IgD-negative memory B cell (primary cell): Measurements from ENCODE around the gene PLEKHA7. TPM values are rescaled to one million over a fixed set of nuclear protein-coding genes. Genes with fewer than 3 reads are reported as not detected.
"Not testable (repeated sequence)": the region's sequence is repeated elsewhere in the genome, so short reads cannot be mapped to it uniquely, and the experiment has no call there.

Source experiments
- H3K27ac Mint-ChIP-seq, 3 donors: one replicate each; pipeline ENCODE4 v1.8.0; 2020 to 2022; ENCODE audit warnings: mild to moderate bottlenecking in 3 of 3, mixed read lengths in 3 of 3, moderate library complexity in 1 of 3
- H3K27me3 Mint-ChIP-seq: one replicate; pipeline ENCODE4 v1.8.0; 2021; ENCODE audit warnings: mixed read lengths
- H3K36me3 Mint-ChIP-seq: one replicate; pipeline ENCODE4 v1.8.0; 2020; ENCODE audit warnings: mild to moderate bottlenecking, mixed read lengths
- H3K4me1 Mint-ChIP-seq, 3 donors: one replicate each; pipeline ENCODE4 v1.8.0; 2020 to 2022; ENCODE audit warnings: mixed read lengths in 3 of 3, mild to moderate bottlenecking in 1 of 3
- H3K4me3 Mint-ChIP-seq, 4 donors: one replicate each; pipeline ENCODE4 v1.8.0; 2020 to 2022; ENCODE audit warnings: mild to moderate bottlenecking in 4 of 4, mixed read lengths in 4 of 4, moderate library complexity in 3 of 4
- H3K9me3 Mint-ChIP-seq, 3 donors: one replicate each; pipeline ENCODE4 v1.8.0; 2020 to 2021; ENCODE audit warnings: mixed read lengths in 3 of 3, mild to moderate bottlenecking in 1 of 3
- polyA plus RNA-seq: library from polyadenylated mRNA; unstranded; fragments of 300-500 nt; fragmentation: Illumina TruSeq; gene quantifications from one replicate; pipeline ENCODE4 v1.2.3, GENCODE V29; 2021

The PLEKHA7 gene
- polyA plus RNA-seq, 1 donor from 2014 or later, result 0.15 TPM

GRCh38 chr11:17013548-17014320 is 480 bp downstream of the PLEKHA7 start:
- H3K9me3 Mint-ChIP-seq, result peaks cover 0 to 2% (median 0%) of the 10 kb centered on the region in 3 donors
- H3K27ac Mint-ChIP-seq, result no peak overlapping the region
- peak overlapping the region in 1 of 4 donors; percentile 63 for H3K4me3 Mint-ChIP-seq
- H3K27me3 Mint-ChIP-seq, result peaks cover 19% of the 10 kb centered on the region
- H3K4me1 Mint-ChIP-seq, result peaks cover 5 to 8% (median 5%) of the 10 kb centered on the region in 3 donors
- H3K36me3 Mint-ChIP-seq, result peaks cover 1% of the 10 kb centered on the region

GRCh38 chr11:17012712-17013547 is 1.3 kb downstream of the PLEKHA7 start:
- H3K9me3 Mint-ChIP-seq, result peaks cover 0 to 2% (median 0%) of the 10 kb centered on the region in 3 donors
- H3K27ac Mint-ChIP-seq, result no peak overlapping the region
- peaks cover 19% of the 10 kb centered on the region for H3K27me3 Mint-ChIP-seq
- H3K36me3 Mint-ChIP-seq, result no peaks in the 10 kb centered on the region
- H3K4me3 Mint-ChIP-seq, result no peak overlapping the region
- peaks cover 5 to 8% (median 5%) of the 10 kb centered on the region in 3 donors for H3K4me1 Mint-ChIP-seq

- peaks cover 5 to 8% (median 5%) of the 10 kb centered on the region in 3 donors for H3K4me1 Mint-ChIP-seq
- H3K27me3 Mint-ChIP-seq, result peaks cover 19% of the 10 kb centered on the region
- no peaks in the 10 kb centered on the region for H3K36me3 Mint-ChIP-seq
- H3K9me3 Mint-ChIP-seq, result peaks cover 0 to 2% (median 0%) of the 10 kb centered on the region in 3 donors
- no peak overlapping the region for H3K27ac Mint-ChIP-seq
- no peak overlapping the region for H3K4me3 Mint-ChIP-seq
Observed at GRCh38 chr11:17012179-17012578, 2.0 kb downstream of the PLEKHA7 start.

- no peaks in the 10 kb centered on the region for H3K36me3 Mint-ChIP-seq
- H3K4me3 Mint-ChIP-seq, result no peak overlapping the region
- peaks cover 5 to 8% (median 5%) of the 10 kb centered on the region in 3 donors for H3K4me1 Mint-ChIP-seq
- peaks cover 9% of the 10 kb centered on the region for H3K27me3 Mint-ChIP-seq
- H3K9me3 Mint-ChIP-seq, result peaks cover 0 to 2% (median 0%) of the 10 kb centered on the region in 3 donors
- no peak overlapping the region for H3K27ac Mint-ChIP-seq
Observed at GRCh38 chr11:17010851-17011420, 3.3 kb downstream of the PLEKHA7 start.

GRCh38 chr11:17008099-17008498 is 6.1 kb downstream of the PLEKHA7 start:
- Mint-ChIP-seq H3K27ac (no peak overlapping the region), H3K27me3 (no peaks in the 10 kb centered on the region), H3K36me3 (peaks cover 5% of the 10 kb centered on the region), H3K4me3 (no peak overlapping the region), H3K4me1 (no peaks in the 10 kb centered on the region), H3K9me3 (peaks cover 0 to 3% (median 0%) of the 10 kb centered on the region in 3 donors)

- Mint-ChIP-seq H3K9me3 (peaks cover 0 to 3% (median 0%) of the 10 kb centered on the region in 3 donors), H3K27ac (no peak overlapping the region), H3K36me3 (peaks cover 5% of the 10 kb centered on the region)
Observed at GRCh38 chr11:17005646-17006045, 8.6 kb downstream of the PLEKHA7 start.

GRCh38 chr11:17004486-17005148 is 9.6 kb downstream of the PLEKHA7 start:
- H3K27me3 Mint-ChIP-seq, result no peaks in the 10 kb centered on the region
- H3K4me1 Mint-ChIP-seq, result no peaks in the 10 kb centered on the region
- H3K27ac Mint-ChIP-seq, result no peak overlapping the region
- no peak overlapping the region for H3K4me3 Mint-ChIP-seq
- H3K36me3 Mint-ChIP-seq, result peaks cover 5% of the 10 kb centered on the region
- peaks cover 0 to 3% (median 0%) of the 10 kb centered on the region in 3 donors for H3K9me3 Mint-ChIP-seq

More at GRCh38 chr11:17005646-17006045, 8.6 kb downstream of the PLEKHA7 start:
- Mint-ChIP-seq H3K4me1 (no peaks in the 10 kb centered on the region), H3K27me3 (no peaks in the 10 kb centered on the region), H3K4me3 (no peak overlapping the region)

- Mint-ChIP-seq H3K27me3 (no peaks in the 10 kb centered on the region), H3K36me3 (peaks cover 5% of the 10 kb centered on the region)
Observed at GRCh38 chr11:17003426-17003825, 10.8 kb downstream of the PLEKHA7 start.

GRCh38 chr11:17002543-17002942 is 11.7 kb downstream of the PLEKHA7 start:
- Mint-ChIP-seq H3K4me3 (no peak overlapping the region), H3K27ac (no peak overlapping the region), H3K9me3 (peaks cover 0 to 3% (median 0%) of the 10 kb centered on the region in 3 donors), H3K36me3 (peaks cover 5% of the 10 kb centered on the region), H3K27me3 (peaks cover 1% of the 10 kb centered on the region), H3K4me1 (no peaks in the 10 kb centered on the region)

More at GRCh38 chr11:17003426-17003825, 10.8 kb downstream of the PLEKHA7 start:
- peaks cover 0 to 3% (median 0%) of the 10 kb centered on the region in 3 donors for H3K9me3 Mint-ChIP-seq
- no peak overlapping the region for H3K4me3 Mint-ChIP-seq
- no peaks in the 10 kb centered on the region for H3K4me1 Mint-ChIP-seq
- H3K27ac Mint-ChIP-seq, result no peak overlapping the region

- Mint-ChIP-seq H3K4me1 (no peaks in the 10 kb centered on the region), H3K27me3 (peaks cover 3% of the 10 kb centered on the region), H3K36me3 (peaks cover 5% of the 10 kb centered on the region), H3K4me3 (no peak overlapping the region), H3K9me3 (peaks cover 0 to 3% (median 0%) of the 10 kb centered on the region in 3 donors), H3K27ac (no peak overlapping the region)
Observed at GRCh38 chr11:17001806-17002205, 12.4 kb downstream of the PLEKHA7 start.

- Mint-ChIP-seq H3K4me3 (no peak overlapping the region), H3K4me1 (no peaks in the 10 kb centered on the region), H3K27me3 (peaks cover 3% of the 10 kb centered on the region), H3K27ac (no peak overlapping the region), H3K9me3 (peaks cover 0 to 3% (median 0%) of the 10 kb centered on the region in 3 donors), H3K36me3 (peaks cover 5% of the 10 kb centered on the region)
Observed at GRCh38 chr11:17000987-17001386, 13.2 kb downstream of the PLEKHA7 start.

GRCh38 chr11:17000253-17000652 is 14.0 kb downstream of the PLEKHA7 start:
- H3K4me3 Mint-ChIP-seq, H3K27ac Mint-ChIP-seq, H3K4me1 Mint-ChIP-seq, H3K9me3 Mint-ChIP-seq, H3K36me3 Mint-ChIP-seq, H3K27me3 Mint-ChIP-seq: not testable (repeated sequence)

GRCh38 chr11:16999116-16999515 is 15.1 kb downstream of the PLEKHA7 start:
- Mint-ChIP-seq H3K4me3 (no peak overlapping the region), H3K27ac (no peak overlapping the region), H3K36me3 (peaks cover 2% of the 10 kb centered on the region), H3K4me1 (no peaks in the 10 kb centered on the region), H3K27me3 (peaks cover 3% of the 10 kb centered on the region), H3K9me3 (no peaks in the 10 kb centered on the region)

- H3K4me3 Mint-ChIP-seq, result no peak overlapping the region
- H3K9me3 Mint-ChIP-seq, result no peaks in the 10 kb centered on the region
- no peaks in the 10 kb centered on the region for H3K4me1 Mint-ChIP-seq
- H3K27me3 Mint-ChIP-seq, result peaks cover 3% of the 10 kb centered on the region
- peaks cover 2% of the 10 kb centered on the region for H3K36me3 Mint-ChIP-seq
- no peak overlapping the region for H3K27ac Mint-ChIP-seq
Observed at GRCh38 chr11:16997624-16998023, 16.6 kb downstream of the PLEKHA7 start.
